HEK293T (cell line): ENCODE measurements around the gene CCDC158.

Source experiments
- CTCF ChIA-PET: fragments of 350-600 bp; formaldehyde crosslinking; extraction: SDS; loops from one replicate; lab custom pipeline; 2021; ENCODE audit warnings: antibody characterized with exemption, inconsistent platforms; lab: Yijun Ruan, JAX
- POLR2A ChIA-PET: fragments of 350-600 bp; formaldehyde crosslinking; extraction: SDS; loops from one replicate; lab custom pipeline; 2020; ENCODE audit warnings: antibody characterized with exemption, inconsistent platforms; lab: Yijun Ruan, JAX
- DNase-seq: peaks from one replicate; pipeline ENCODE4 v3.0.0; 2012; ENCODE audit warnings: mixed read lengths; ENCODE audit errors: extremely low spot score
- ARNT ChIP-seq: fragments of 450-650 bp; IDR thresholded peaks from 2 replicates; pipeline ENCODE4 v1.6.1; 2017; ENCODE audit warnings: mild to moderate bottlenecking
- BHLHE40 ChIP-seq: fragments of 450-650 bp; IDR thresholded peaks from 2 replicates; pipeline ENCODE4 v1.6.1; 2016; ENCODE audit warnings: mild to moderate bottlenecking, moderate library complexity, borderline replicate concordance
- CTBP1 ChIP-seq: fragments of 450-650 bp; IDR thresholded peaks from 2 replicates; pipeline ENCODE4 v1.6.1; 2016; ENCODE audit warnings: borderline replicate concordance
- ELF4 ChIP-seq: fragments of 450-650 bp; IDR thresholded peaks from 2 replicates; pipeline ENCODE4 v1.6.1; 2017; ENCODE audit warnings: antibody characterized with exemption
- FOXA1 ChIP-seq: fragments of 450-650 bp; IDR thresholded peaks from 2 replicates; pipeline ENCODE4 v1.6.1; 2016; ENCODE audit warnings: mild to moderate bottlenecking
- FOXK2 ChIP-seq: fragments of 450-650 bp; IDR thresholded peaks from 2 replicates; pipeline ENCODE4 v1.6.1; 2016; ENCODE audit warnings: mild to moderate bottlenecking
- FOXM1 ChIP-seq: fragments of 450-650 bp; IDR thresholded peaks from 2 replicates; pipeline ENCODE4 v1.6.1; 2017; ENCODE audit warnings: mild to moderate bottlenecking, borderline replicate concordance
- HDGF ChIP-seq: fragments of 450-650 bp; IDR thresholded peaks from 2 replicates; pipeline ENCODE4 v1.6.1; 2017; ENCODE audit warnings: antibody characterized with exemption, borderline replicate concordance
- L3MBTL2 ChIP-seq: fragments of 450-650 bp; conservative IDR thresholded peaks from 2 replicates; pipeline ENCODE4 v1.6.1; 2016; ENCODE audit warnings: mild to moderate bottlenecking
- LEF1 ChIP-seq: fragments of 450-650 bp; IDR thresholded peaks from 2 replicates; pipeline ENCODE4 v1.6.1; 2017; ENCODE audit warnings: mild to moderate bottlenecking, borderline replicate concordance
- NFRKB ChIP-seq: fragments of 450-650 bp; IDR thresholded peaks from 2 replicates; pipeline ENCODE4 v1.6.1; 2016; ENCODE audit warnings: mild to moderate bottlenecking, moderate library complexity
- PKNOX1 ChIP-seq: fragments of 450-650 bp; IDR thresholded peaks from 2 replicates; pipeline ENCODE4 v1.6.1; 2016
- SP1 ChIP-seq: fragments of 450-650 bp; IDR thresholded peaks from 2 replicates; pipeline ENCODE4 v1.6.1; 2017
- SUZ12 ChIP-seq: fragments of 450-650 bp; IDR thresholded peaks from 2 replicates; pipeline ENCODE4 v1.6.1; 2016; ENCODE audit warnings: mild to moderate bottlenecking
- TARDBP ChIP-seq: fragments of 450-650 bp; IDR thresholded peaks from 2 replicates; pipeline ENCODE4 v1.6.1; 2016
- ZNF384 ChIP-seq: fragments of 450-650 bp; IDR thresholded peaks from 2 replicates; pipeline ENCODE4 v1.6.1; 2016

CCDC158 gene

GRCh38 chr4:76267811-76268210 is 153.1 kb downstream of the CCDC158 start:
- DNase-seq = no peak
- ChIA-PET CTCF (interaction anchor here (0.8 kb wide), 1 partner anchor 16 kb away, joined by 3 read pairs; the partner anchor contains the start of gene FAM47E), POLR2A (no interaction called here)
- TF ChIP-seq ZNF384 = no peak

DNA sequence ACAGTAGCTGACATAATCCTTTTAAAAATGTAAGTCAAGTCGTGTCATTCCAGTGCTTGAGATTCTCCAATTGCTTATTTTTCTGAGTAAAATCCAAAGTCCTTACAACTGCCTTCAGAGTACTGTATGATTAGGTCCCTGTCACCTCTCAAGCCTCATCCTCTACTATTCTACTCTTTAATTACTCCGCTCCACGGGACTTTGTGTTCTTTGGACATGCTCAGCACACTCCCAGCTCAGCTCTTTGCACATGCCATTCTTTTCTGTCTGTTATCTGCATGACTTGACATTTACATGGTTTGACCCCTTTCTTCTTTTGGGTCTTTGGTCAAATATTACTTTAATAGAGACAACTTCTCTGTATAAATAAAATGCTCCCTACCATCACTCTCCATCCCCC is 154.3 kb downstream of the CCDC158 start:
- no peak for TF ChIP-seq HDGF
- TF ChIP-seq PKNOX1 = no peak
- no peak for TF ChIP-seq LEF1
- no peak for TF ChIP-seq ELF4
- no peak for TF ChIP-seq L3MBTL2
- no peak for TF ChIP-seq NFRKB
- no peak for TF ChIP-seq FOXM1
- no peak for TF ChIP-seq TARDBP
- TF ChIP-seq ZNF384 = no peak
- TF ChIP-seq FOXK2 = no peak
- TF ChIP-seq SP1 = no peak
- no peak for TF ChIP-seq ARNT
- TF ChIP-seq BHLHE40 = no peak
- TF ChIP-seq SUZ12 = no peak
- no peak for TF ChIP-seq FOXA1
- CTCF ChIA-PET = no interaction called here
- DNase-seq = no peak
- POLR2A ChIA-PET = no interaction called here

GRCh38 chr4:76265631-76266218 is 155.2 kb downstream of the CCDC158 start:
- TF ChIP-seq ELF4 (no peak), SUZ12 (no peak), ARNT (no peak), FOXA1 (no peak), HDGF (no peak), NFRKB (no peak), CTBP1 (no peak), FOXM1 (no peak), PKNOX1 (no peak), FOXK2 (no peak), L3MBTL2 (no peak), ZNF384 (no peak), TARDBP (no peak), LEF1 (no peak)
- no peak for DNase-seq
- POLR2A ChIA-PET = no interaction called here
- CTCF ChIA-PET = no interaction called here
